H1 (cell line): Measurements from ENCODE around the gene AGBL4. TPM values are rescaled to one million over a fixed set of nuclear protein-coding genes. Genes with fewer than 3 reads are reported as not detected.

Source experiments
- CTCF ChIA-PET: fragments of 300-600 bp; sonication (Branson Sonifier 250); formaldehyde crosslinking; loops from one replicate; lab custom pipeline; 2021; ENCODE audit not compliant: partially characterized antibody; lab: Charles Lee
- POLR2A ChIA-PET: fragments of 300-600 bp; sonication (Branson Sonifier 250); formaldehyde crosslinking; loops from one replicate; lab custom pipeline; 2021; ENCODE audit warnings: inconsistent platforms; ENCODE audit not compliant: partially characterized antibody; lab: Charles Lee
- DNase-seq, 2 experiments: peaks; one replicate each; pipeline versions ENCODE4 v3.0.0 to v3.0.0-alpha.2; 2010 to 2022; ENCODE audit warnings: low spot score in 2 of 2, low read depth in 1 of 2, mixed read lengths in 1 of 2
- FAIRE-seq: peaks from 2 replicates; lab custom pipeline; 2011; peaks lifted over from hg19 to GRCh38; lab: Jason Lieb, UNC
- H2AFZ ChIP-seq: 2 replicates; pipeline ENCODE4 v1.8.1; 2012; ENCODE audit warnings: low read length, inconsistent platforms
- H2AK5ac ChIP-seq: 2 replicates; pipeline ENCODE4 v1.6.1; 2013; ENCODE audit warnings: low read depth, low read length
- H2BK120ac ChIP-seq: replicated peaks from 2 replicates; pipeline ENCODE3; 2013; ENCODE audit warnings: low read depth, low read length, inconsistent platforms
- H2BK12ac ChIP-seq: 2 replicates; pipeline ENCODE4 v1.6.1; 2013; ENCODE audit warnings: low read depth, low read length
- H2BK15ac ChIP-seq: 2 replicates; pipeline ENCODE4 v1.6.1; 2013; ENCODE audit warnings: low read length
- H2BK20ac ChIP-seq: 2 replicates; pipeline ENCODE4 v1.6.1; 2013; ENCODE audit warnings: low read length
- H2BK5ac ChIP-seq: 2 replicates; pipeline ENCODE4 v1.6.1; 2013; ENCODE audit warnings: low read depth, low read length
- H3K14ac ChIP-seq: 2 replicates; pipeline ENCODE4 v1.6.1; 2013; ENCODE audit warnings: inconsistent platforms; ENCODE audit not compliant: insufficient read length
- H3K18ac ChIP-seq: 2 replicates; pipeline ENCODE4 v1.6.1; 2013; ENCODE audit warnings: low read length; ENCODE audit errors: extremely low read depth
- H3K23ac ChIP-seq: 2 replicates; pipeline ENCODE4 v1.6.1; 2013; ENCODE audit warnings: inconsistent platforms; ENCODE audit not compliant: insufficient read length
- H3K23me2 ChIP-seq: 2 replicates; pipeline ENCODE4 v1.6.1; 2013; ENCODE audit warnings: low read depth, low read length
- H3K27ac ChIP-seq: 2 replicates; pipeline ENCODE4 v1.6.1; 2011; ENCODE audit warnings: low read depth, low read length, inconsistent platforms
- H3K27me3 ChIP-seq, 4 experiments: replicated peaks in 1 of 4; 1 replicate in 1 of 4; 2 replicates in 3 of 4; pipeline versions ENCODE4 v1.6.1 to v1.8.1; 2011 to 2013; ENCODE audit warnings: low read length in 3 of 4, mild to moderate bottlenecking in 3 of 4, inconsistent platforms in 2 of 4, mixed read lengths in 2 of 4, moderate library complexity in 1 of 4; ENCODE audit not compliant: control insufficient read depth in 3 of 4, insufficient read depth in 3 of 4; ENCODE audit errors: extremely low read depth in 1 of 4
- H3K36me3 ChIP-seq, 4 experiments: 2 replicates each; pipeline versions ENCODE4 v1.6.1 to v1.8.1; 2011 to 2013; ENCODE audit warnings: mild to moderate bottlenecking in 4 of 4, low read length in 3 of 4, moderate library complexity in 2 of 4, control low read depth in 1 of 4, inconsistent platforms in 1 of 4; ENCODE audit not compliant: insufficient read depth in 4 of 4, control insufficient read depth in 2 of 4
- H3K4ac ChIP-seq: replicated peaks from 2 replicates; pipeline ENCODE3; 2013; ENCODE audit warnings: low read length, low read depth, mixed read lengths, inconsistent platforms; ENCODE audit not compliant: insufficient read length
- H3K4me1 ChIP-seq, 4 experiments: replicated peaks in 1 of 4; 1 replicate in 1 of 4; 2 replicates in 3 of 4; pipeline versions ENCODE4 v1.6.1 to v1.8.1; 2011 to 2013; ENCODE audit warnings: low read length in 3 of 4, inconsistent platforms in 2 of 4, mixed read lengths in 1 of 4; ENCODE audit not compliant: insufficient read depth in 4 of 4, control insufficient read depth in 3 of 4
- H3K4me2 ChIP-seq, 2 experiments: 2 replicates each; pipeline versions ENCODE4 v1.6.1 to v1.8.1; 2011 to 2013; ENCODE audit warnings: low read depth in 2 of 2, low read length in 2 of 2, control low read depth in 1 of 2, inconsistent platforms in 1 of 2, mild to moderate bottlenecking in 1 of 2; ENCODE audit not compliant: insufficient read depth in 1 of 2
- H3K4me3 ChIP-seq, 4 experiments: fragments of 200-600, 300-600 bp in 1 of 4; sonication (generic), shearing (Covaris generic), sonication (Bioruptor Twin) in 1 of 4; 2 replicates each; pipeline versions ENCODE4 v1.5.1 to v1.8.1; 2011 to 2016; ENCODE audit warnings: low read length in 4 of 4, low read depth in 3 of 4, control low read depth in 2 of 4, inconsistent platforms in 2 of 4, mild to moderate bottlenecking in 2 of 4, mixed read lengths in 1 of 4, moderate library complexity in 1 of 4; ENCODE audit not compliant: insufficient read depth in 2 of 4; ENCODE audit errors: extremely low read depth in 1 of 4
- H3K56ac ChIP-seq: replicated peaks from 2 replicates; pipeline ENCODE3; 2013; ENCODE audit warnings: low read depth, mild to moderate bottlenecking, mixed read lengths, low read length, inconsistent platforms; ENCODE audit not compliant: insufficient read length
- H3K79me1 ChIP-seq: 2 replicates; pipeline ENCODE4 v1.6.1; 2013; ENCODE audit warnings: low read depth, low read length, control low read depth
- H3K79me2 ChIP-seq, 2 experiments: 2 replicates each; pipeline versions ENCODE4 v1.6.1 to v1.8.1; 2012 to 2013; ENCODE audit warnings: low read length in 2 of 2, mild to moderate bottlenecking in 2 of 2, inconsistent platforms in 1 of 2; ENCODE audit not compliant: insufficient read depth in 2 of 2, control insufficient read depth in 1 of 2
- H3K9ac ChIP-seq, 4 experiments: replicated peaks in 1 of 4; 1 replicate in 1 of 4; 2 replicates in 3 of 4; pipeline versions ENCODE4 v1.6.1 to v1.8.1; 2011 to 2013; ENCODE audit warnings: low read depth in 3 of 4, low read length in 3 of 4, control low read depth in 2 of 4, mild to moderate bottlenecking in 2 of 4, moderate library complexity in 2 of 4, inconsistent platforms in 1 of 4; ENCODE audit errors: extremely low read depth in 1 of 4
- H3K9me3 ChIP-seq, 2 experiments: 2 replicates each; pipeline versions ENCODE4 v1.6.1 to v1.8.1; 2012 to 2013; ENCODE audit warnings: mild to moderate bottlenecking in 2 of 2, moderate library complexity in 2 of 2, control low read depth in 1 of 2, inconsistent platforms in 1 of 2, low read depth in 1 of 2, low read length in 1 of 2, mixed read lengths in 1 of 2; ENCODE audit not compliant: insufficient read depth in 2 of 2
- H4K20me1 ChIP-seq, 2 experiments: replicated peaks in 1 of 2; 2 replicates each; pipeline versions ENCODE3 to v1.8.1; 2011 to 2013; ENCODE audit warnings: inconsistent platforms in 2 of 2, low read length in 2 of 2, mild to moderate bottlenecking in 1 of 2; ENCODE audit not compliant: insufficient read depth in 2 of 2, control insufficient read depth in 1 of 2
- H4K5ac ChIP-seq: 2 replicates; pipeline ENCODE4 v1.6.1; 2013; ENCODE audit warnings: low read length, low read depth, mixed read lengths, inconsistent platforms; ENCODE audit not compliant: insufficient read length
- H4K8ac ChIP-seq: 2 replicates; pipeline ENCODE4 v1.8.0; 2013; ENCODE audit warnings: mild to moderate bottlenecking, moderate library complexity, low read length, inconsistent platforms; ENCODE audit not compliant: insufficient read depth; ENCODE audit errors: extremely low read depth
- H4K91ac ChIP-seq: replicated peaks from 2 replicates; pipeline ENCODE3; 2013; ENCODE audit warnings: low read length, mixed read lengths, inconsistent platforms; ENCODE audit not compliant: insufficient read length
- ATF3 ChIP-seq: IDR thresholded peaks from 2 replicates; pipeline ENCODE4 v1.6.1; 2011; ENCODE audit warnings: low read depth, mild to moderate bottlenecking, low read length; ENCODE audit not compliant: insufficient read depth
- CEBPB ChIP-seq: IDR thresholded peaks from 2 replicates; pipeline ENCODE4 v1.6.1; 2012; ENCODE audit warnings: low read depth, low read length
- EZH2 ChIP-seq: fragments of 200-600 bp; sonication (generic); IDR thresholded peaks from 2 replicates; pipeline ENCODE4 v1.7.1; 2012; ENCODE audit warnings: low read depth, mild to moderate bottlenecking, moderate library complexity, low read length, inconsistent platforms; ENCODE audit not compliant: severe bottlenecking
- HDAC6 ChIP-seq: IDR thresholded peaks from one replicate; pipeline ENCODE4 v1.7.1; 2012; ENCODE audit warnings: low read depth, mild to moderate bottlenecking, inconsistent platforms, low read length, moderate library complexity
- JUN ChIP-seq: IDR thresholded peaks from 2 replicates; pipeline ENCODE4 v1.6.1; 2011; ENCODE audit warnings: low read depth, mild to moderate bottlenecking, improper control_type of control experiment, low read length
- JUND ChIP-seq: IDR thresholded peaks from 2 replicates; pipeline ENCODE4 v1.6.1; 2011; ENCODE audit warnings: mild to moderate bottlenecking, improper control_type of control experiment, low read length
- KDM1A ChIP-seq: fragments of 200-600, 300-600 bp; sonication (generic); IDR thresholded peaks from 2 replicates; pipeline ENCODE4 v1.7.1; 2016; ENCODE audit warnings: mild to moderate bottlenecking, low read length, borderline replicate concordance
- NANOG ChIP-seq: IDR thresholded peaks from 2 replicates; pipeline ENCODE4 v1.6.1; 2011; ENCODE audit warnings: low read length, low read depth, mild to moderate bottlenecking, inconsistent platforms; ENCODE audit not compliant: insufficient read depth, poor library complexity, severe bottlenecking
- PHF8 ChIP-seq: fragments of 200-600 bp; sonication (generic); conservative IDR thresholded peaks from 2 replicates; pipeline ENCODE4 v1.7.1; 2012; ENCODE audit warnings: low read depth, mild to moderate bottlenecking, inconsistent platforms, low read length, moderate library complexity
- POLR2A ChIP-seq, 2 experiments: IDR thresholded peaks; 1 replicate in 1 of 2; 2 replicates in 1 of 2; pipeline ENCODE4 v1.6.1; 2011; ENCODE audit warnings: low read depth in 2 of 2, low read length in 2 of 2, mild to moderate bottlenecking in 2 of 2; ENCODE audit errors: control extremely low read depth in 1 of 2
- RXRA ChIP-seq: IDR thresholded peaks from 2 replicates; pipeline ENCODE4 v1.6.1; 2011; ENCODE audit warnings: low read depth, mild to moderate bottlenecking, low read length, moderate library complexity; ENCODE audit not compliant: insufficient read depth
- SIX5 ChIP-seq: IDR thresholded peaks from 2 replicates; pipeline ENCODE4 v1.6.1; 2011; ENCODE audit warnings: mild to moderate bottlenecking, low read depth, low read length
- TAF1 ChIP-seq: IDR thresholded peaks from 2 replicates; pipeline ENCODE4 v1.6.1; 2011; ENCODE audit warnings: mild to moderate bottlenecking, low read depth, low read length
- TAF7 ChIP-seq: optimal IDR thresholded peaks from 2 replicates; pipeline ENCODE3; 2011; ENCODE audit warnings: low read depth, mild to moderate bottlenecking, inconsistent platforms, low read length, moderate library complexity, borderline replicate concordance
- TBP ChIP-seq: IDR thresholded peaks from 2 replicates; pipeline ENCODE4 v1.6.1; 2011; ENCODE audit warnings: low read depth, low read length, improper control_type of control experiment
- polyA plus RNA-seq, 7 experiments: library from polyadenylated mRNA; depleted of rRNA in 3 of 7; stranded (reverse) in 5 of 7; unstranded in 2 of 7; fragments of >200 nt in 5 of 7; fragments of 200-250 nt in 2 of 7; gene quantifications; 1 replicate in 5 of 7; 2 replicates in 1 of 7; 4 replicates in 1 of 7; pipeline versions ENCODE4 v1.2.1 to v1.2.3, GENCODE V29; 2011 to 2013; ENCODE audit warnings: missing spikeins in 2 of 7, mixed read lengths in 2 of 7
- total RNA-seq: library from RNA; stranded (reverse); fragmentation: NEBNext Ultra II Directional; extraction: Animal tissue kit (Norgen Biotek cat#: 25700); gene quantifications from 2 replicates; pipeline ENCODE4 v1.2.1, GENCODE V29; 2021

The AGBL4 gene
- total and polyA plus RNA-seq, 2 of the 8 experiments (the other 6 are each of a cell fraction or from before 2014, with no cell fraction given): 0.41 to 0.45 TPM

- Histone ChIP-seq H3K4me1 (peaks cover 0 to 5% (median 0%) of the 10 kb centered on the region in 4 experiments; a peak in 1 of 7 replicates), H2AFZ (no peak overlapping the region), H3K36me3 (no peaks in the 10 kb centered on the region), H3K79me1 (no peaks in the 10 kb centered on the region), H2BK15ac (no peak overlapping the region), H3K27me3 (no peaks in the 10 kb centered on the region), H3K23ac (no peak overlapping the region), H2BK120ac (no peak overlapping the region), H3K9ac (no peak overlapping the region), H3K27ac (no peak overlapping the region), H4K20me1 (no peaks in the 10 kb centered on the region), H3K56ac (no peak overlapping the region), H3K9me3 (no peaks in the 10 kb centered on the region), H3K4me2 (no peak overlapping the region), H3K79me2 (no peaks in the 10 kb centered on the region), H4K8ac (no peak overlapping the region), H3K4ac (no peak overlapping the region), H2BK5ac (no peak overlapping the region), H3K18ac (no peak overlapping the region), H3K14ac (no peak overlapping the region), H2BK20ac (no peak overlapping the region), H4K91ac (no peak overlapping the region), H3K4me3 (no peak overlapping the region), H2BK12ac (no peak overlapping the region), H2AK5ac (no peak overlapping the region), H4K5ac (no peak overlapping the region), H3K23me2 (no peaks in the 10 kb centered on the region)
- TF ChIP-seq POLR2A (IDR thresholded peaks at IDR 0.05; ENCODE audit: control extremely low read depth in 1 of 2, low read depth in 2 of 2, low read length in 2 of 2) (no peak), NANOG (no peak), ATF3 (no peak), HDAC6 (no peak), JUND (no peak), TBP (no peak), KDM1A (no peak), CEBPB (no peak), RXRA (no peak), PHF8 (no peak), TAF1 (no peak), EZH2 (no peak), JUN (no peak), SIX5 (no peak), TAF7 (no peak)
- no peak for FAIRE-seq
- DNase-seq: no peak
- POLR2A ChIA-PET: no interaction called here
- CTCF ChIA-PET: interaction anchor here (0.8 to 1.1 kb wide), 2 partner anchors 18 to 20 kb away, joined by 3 to 4 read pairs; no protein-coding TSS in a partner anchor
Measured at GRCh38 chr1:48853006-48853405, 1170.7 kb downstream of the AGBL4 start.
